HG02798 (cell line): ENCODE results near the gene ANKHD1.
A peak's percentile ranks its signal among the peaks of the same experiment; 100 is the strongest.
"Not testable (repeated sequence)": the region's sequence is repeated elsewhere in the genome, so short reads cannot be mapped to it uniquely, and the experiment has no call there.

Source experiments
- ATAC-seq: cut with Tn5 transposase; IDR thresholded peaks from one replicate; pipeline ENCODE4 v1.9.1; 2021; ENCODE audit warnings: mild to moderate bottlenecking; ENCODE audit not compliant: unreplicated experiment, poor library complexity

The ANKHD1 gene

GRCh38 chr5:140561753-140562523, 160.3 kb downstream of the ANKHD1 start:
- no peak for ATAC-seq

DNA sequence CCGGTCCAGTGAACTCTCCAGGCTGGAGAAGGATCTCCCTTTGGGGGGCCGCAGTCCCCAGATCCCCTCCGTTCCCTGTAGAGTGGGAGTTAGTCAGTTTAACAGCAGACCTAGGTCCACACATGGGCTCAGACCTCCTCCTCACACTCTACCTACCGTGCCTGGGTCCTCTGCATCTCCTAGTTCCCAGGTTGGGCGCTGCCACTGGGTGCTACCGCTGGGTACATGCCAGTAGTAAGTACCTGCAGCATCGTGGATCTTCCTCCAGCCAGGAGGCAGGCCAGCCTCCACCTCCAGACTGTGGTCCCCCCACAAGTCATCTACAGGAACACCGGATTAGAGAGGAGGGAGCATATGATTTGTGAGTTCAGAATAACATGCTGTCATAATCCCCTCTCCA, 162.0 kb downstream of the ANKHD1 start:
- no peak for ATAC-seq

DNA sequence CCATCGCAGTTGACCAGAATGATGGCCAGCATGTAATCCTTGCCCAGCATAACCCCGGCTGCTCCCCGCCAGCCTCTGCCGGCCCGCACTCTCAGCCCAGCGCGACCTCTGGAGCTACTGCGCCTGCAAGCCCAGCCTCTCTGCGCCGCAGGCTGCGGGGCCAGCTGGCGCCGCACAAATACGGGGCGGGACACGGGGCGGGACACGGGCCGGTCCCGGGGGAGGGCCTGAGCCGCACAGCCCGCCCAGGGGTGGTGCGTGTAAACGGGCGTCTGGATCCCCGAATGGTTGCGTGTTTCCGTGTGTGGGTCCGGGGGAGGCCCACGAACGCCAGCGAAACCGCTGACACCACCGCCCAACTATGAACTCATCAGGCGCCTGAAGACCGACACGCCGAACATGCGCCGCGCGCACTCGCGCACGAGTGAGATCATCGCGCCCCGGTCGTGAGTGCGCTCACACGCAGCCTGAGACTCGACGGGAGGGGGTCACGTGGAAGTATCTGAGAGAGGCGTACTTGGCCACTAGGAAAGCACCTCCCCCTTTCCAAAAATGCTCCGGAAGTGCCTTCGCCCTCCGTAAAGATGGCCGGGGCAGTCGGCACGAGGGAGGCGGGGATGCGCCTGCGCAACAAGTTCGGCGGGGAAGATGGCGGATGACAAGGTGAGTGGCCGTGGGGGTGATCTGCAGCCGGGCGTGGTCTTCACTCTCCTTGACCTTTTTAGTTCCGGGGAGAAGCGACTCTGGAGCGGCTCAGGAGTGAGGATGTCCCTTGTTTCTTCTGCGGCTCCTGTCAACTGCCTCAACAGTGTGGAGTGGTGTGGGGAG, 162.8 kb downstream of the ANKHD1 start, which contains the start of the genes APBB3 and SLC35A4:
Gene APBB3, minus strand, starts transcription at position 403 of the 828 bp plus-strand sequence. Its CDS starts 353 bp downstream, at position 50.
Gene SLC35A4, plus strand, starts transcription at position 633 of the 828 bp plus-strand sequence. CDS start 2,342 bp downstream, outside the sequence.
- ATAC-seq: peak; percentile 89

- no peak for ATAC-seq
These were observed 163.6 kb downstream of the ANKHD1 start for GRCh38 chr5:140565024-140565779.

GRCh38 chr5:140565780-140566095, 164.1 kb downstream of the ANKHD1 start:
- ATAC-seq: no peak

- no peak for ATAC-seq
These were observed 165.0 kb downstream of the ANKHD1 start for GRCh38 chr5:140566665-140567064.

DNA sequence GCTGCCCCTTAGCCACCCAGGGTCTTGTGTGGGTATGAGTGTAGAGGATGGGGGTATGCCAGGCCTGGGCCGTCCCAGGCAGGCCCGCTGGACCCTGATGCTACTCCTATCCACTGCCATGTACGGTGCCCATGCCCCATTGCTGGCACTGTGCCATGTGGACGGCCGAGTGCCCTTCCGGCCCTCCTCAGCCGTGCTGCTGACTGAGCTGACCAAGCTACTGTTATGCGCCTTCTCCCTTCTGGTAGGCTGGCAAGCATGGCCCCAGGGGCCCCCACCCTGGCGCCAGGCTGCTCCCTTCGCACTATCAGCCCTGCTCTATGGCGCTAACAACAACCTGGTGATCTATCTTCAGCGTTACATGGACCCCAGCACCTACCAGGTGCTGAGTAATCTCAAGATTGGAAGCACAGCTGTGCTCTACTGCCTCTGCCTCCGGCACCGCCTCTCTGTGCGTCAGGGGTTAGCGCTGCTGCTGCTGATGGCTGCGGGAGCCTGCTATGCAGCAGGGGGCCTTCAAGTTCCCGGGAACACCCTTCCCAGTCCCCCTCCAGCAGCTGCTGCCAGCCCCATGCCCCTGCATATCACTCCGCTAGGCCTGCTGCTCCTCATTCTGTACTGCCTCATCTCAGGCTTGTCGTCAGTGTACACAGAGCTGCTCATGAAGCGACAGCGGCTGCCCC, 165.6 kb downstream of the ANKHD1 start:
- no peak for ATAC-seq

- no peak for ATAC-seq
These were observed 166.2 kb downstream of the ANKHD1 start for GRCh38 chr5:140567871-140568270.

DNA sequence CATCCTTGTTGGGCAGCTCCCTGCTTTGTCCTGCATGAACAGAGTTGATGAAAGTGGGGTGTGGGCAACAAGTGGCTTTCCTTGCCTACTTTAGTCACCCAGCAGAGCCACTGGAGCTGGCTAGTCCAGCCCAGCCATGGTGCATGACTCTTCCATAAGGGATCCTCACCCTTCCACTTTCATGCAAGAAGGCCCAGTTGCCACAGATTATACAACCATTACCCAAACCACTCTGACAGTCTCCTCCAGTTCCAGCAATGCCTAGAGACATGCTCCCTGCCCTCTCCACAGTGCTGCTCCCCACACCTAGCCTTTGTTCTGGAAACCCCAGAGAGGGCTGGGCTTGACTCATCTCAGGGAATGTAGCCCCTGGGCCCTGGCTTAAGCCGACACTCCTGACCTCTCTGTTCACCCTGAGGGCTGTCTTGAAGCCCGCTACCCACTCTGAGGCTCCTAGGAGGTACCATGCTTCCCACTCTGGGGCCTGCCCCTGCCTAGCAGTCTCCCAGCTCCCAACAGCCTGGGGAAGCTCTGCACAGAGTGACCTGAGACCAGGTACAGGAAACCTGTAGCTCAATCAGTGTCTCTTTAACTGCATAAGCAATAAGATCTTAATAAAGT, 166.9 kb downstream of the ANKHD1 start:
- ATAC-seq: no peak

- ATAC-seq: no peak
These were observed 167.6 kb downstream of the ANKHD1 start for GRCh38 chr5:140569197-140569596.

GRCh38 chr5:140570058-140570457, 168.4 kb downstream of the ANKHD1 start:
- no peak for ATAC-seq

DNA sequence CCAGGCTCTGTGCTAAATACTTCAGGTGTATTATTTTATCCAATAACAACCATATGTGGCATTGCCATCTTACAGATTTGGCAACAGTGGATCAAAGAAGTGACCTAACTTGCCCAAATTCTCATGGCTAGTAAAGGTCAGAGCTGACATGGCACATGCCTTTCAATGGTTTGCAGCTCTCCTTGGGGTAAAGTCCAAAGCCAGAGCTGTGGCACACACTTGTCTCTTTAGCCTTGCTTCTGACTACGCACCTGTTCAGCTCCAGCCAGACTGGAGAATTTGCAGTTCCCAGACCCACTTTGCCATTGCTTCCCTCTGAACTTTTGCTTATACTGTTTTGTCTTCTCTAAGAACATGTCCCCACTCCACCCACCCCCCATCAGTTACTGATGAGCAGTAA, 168.9 kb downstream of the ANKHD1 start:
- no peak for ATAC-seq

GRCh38 chr5:140571105-140571504, 169.5 kb downstream of the ANKHD1 start:
- no peak for ATAC-seq

DNA sequence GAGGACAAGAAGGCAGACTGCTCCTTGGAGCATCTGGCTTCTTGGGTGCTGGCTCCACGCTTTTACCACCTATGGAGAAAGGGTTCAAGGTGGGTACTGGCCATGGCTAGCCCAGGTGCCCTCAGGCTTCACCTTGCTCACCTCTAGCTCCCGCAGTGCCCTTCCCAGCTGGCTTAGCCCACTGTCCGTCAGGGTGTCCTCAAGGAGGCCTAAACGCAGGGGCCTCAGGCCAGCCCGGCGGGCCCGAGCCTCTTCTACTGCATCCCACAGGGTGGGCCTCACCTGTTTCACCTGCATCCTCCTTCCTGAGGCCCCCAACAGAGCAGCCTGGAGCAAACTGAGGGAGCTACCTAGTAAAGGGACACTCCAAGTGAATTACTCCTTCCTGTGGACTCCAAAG, 172.1 kb downstream of the ANKHD1 start:
- ATAC-seq: no peak

DNA sequence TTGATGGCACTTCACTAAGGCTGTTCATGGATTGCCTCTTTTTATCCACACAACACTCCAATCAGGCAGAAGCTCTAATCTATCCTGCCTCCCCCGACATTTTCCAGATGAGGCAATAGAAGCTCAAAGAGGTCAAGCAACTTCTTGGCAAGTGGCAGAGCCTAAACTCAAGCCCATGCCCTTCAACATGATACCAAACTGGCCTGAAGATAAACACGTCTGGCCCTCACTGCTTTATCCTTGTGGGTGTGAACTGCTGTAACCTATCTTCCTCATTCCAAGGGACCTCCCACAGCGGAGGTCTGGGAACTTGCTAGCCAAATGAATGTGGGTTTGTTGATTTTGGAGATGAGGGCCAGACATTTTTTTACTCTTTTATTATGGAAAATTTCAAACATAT, 172.5 kb downstream of the ANKHD1 start:
- ATAC-seq: no peak

DNA sequence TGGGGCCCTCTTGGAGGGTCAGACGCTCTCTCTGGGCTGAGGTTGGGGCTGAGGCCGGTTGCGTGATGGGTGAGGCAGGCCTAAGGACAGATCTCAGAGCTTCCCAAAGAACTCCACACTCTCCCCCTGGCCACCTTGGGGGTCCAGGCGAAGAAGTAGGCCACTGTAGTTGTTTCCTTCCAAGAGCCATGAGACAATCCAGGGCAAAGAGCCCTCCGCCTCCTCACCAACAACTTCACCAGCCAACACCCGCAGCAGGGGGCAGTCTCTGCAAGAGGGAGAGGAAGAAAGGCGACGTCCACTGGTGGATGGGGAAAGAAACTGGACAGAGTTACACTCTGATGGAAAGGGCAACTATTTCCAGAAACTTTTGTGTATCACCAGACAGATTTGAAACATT, 173.7 kb downstream of the ANKHD1 start:
- no peak for ATAC-seq

DNA sequence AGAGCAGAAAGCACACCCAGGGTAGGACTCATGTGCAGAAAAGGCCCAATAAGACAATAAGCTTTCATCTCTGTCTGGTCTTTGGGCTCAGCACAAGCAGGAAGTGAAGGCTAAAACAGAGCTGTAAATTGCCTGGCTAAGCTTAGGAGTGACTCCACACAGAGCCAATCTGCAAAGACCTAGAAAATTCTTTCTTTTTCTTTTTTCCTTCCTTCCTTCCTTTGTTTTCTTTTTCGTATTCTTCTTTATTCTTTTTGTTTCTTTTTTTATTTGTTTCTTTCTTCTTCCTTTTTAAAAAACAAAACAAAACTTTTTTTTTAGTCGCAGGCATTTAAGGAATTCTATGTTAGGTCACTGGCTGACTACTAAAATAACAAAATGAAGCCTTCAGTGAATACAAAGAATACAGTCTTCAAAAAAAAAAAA, 175.2 kb downstream of the ANKHD1 start:
- no peak for ATAC-seq

DNA sequence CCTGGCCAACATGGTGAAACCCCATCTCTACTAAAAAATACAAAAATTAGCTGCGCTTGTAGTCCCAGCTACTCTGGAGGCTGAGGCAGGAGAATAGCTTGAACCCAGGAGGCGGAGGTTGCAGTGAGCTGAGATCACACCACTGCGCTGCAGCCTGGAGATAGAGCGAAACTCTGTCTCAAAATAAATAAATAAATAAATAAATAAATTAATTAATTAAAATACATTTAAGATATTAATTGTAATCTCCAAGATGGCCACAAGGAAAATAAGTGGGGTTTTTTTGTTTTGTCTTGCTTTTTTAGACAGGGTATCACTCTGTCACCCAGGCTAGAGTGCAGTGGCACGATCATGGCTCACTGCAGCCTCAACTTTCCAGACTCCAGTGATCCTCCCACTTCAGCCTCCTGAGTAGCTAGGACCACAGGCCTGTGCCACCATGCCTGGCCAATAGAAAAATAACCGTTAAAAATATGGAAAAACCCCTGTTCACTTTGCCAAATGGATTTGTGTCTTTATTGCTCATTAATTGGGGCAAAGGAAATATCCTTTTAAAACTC, 177.6 kb downstream of the ANKHD1 start:
- ATAC-seq: not testable (repeated sequence)

DNA sequence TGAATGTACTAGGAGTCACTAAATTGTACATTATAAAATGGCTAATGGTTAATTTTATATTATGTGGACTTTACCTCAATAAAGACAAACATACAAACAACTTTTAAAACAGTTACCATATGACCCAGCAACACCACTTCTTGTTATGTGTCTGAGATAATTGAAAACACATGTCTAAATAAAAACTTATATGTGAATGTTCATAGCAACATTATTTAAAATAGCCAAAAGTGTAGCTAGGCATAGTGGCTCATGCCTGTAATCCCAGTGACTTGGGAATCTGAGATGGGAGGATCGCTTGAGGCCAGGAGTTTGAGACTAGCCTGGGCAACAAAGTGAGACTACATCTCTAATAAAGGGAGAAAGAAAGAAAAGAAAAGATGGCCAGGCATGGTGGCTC, 185.9 kb downstream of the ANKHD1 start:
- ATAC-seq: no peak
